Measurements from ENCODE around the gene NIN.

The NIN gene

GRCh38 chr14:50675597-50675996 lies 155.4 kb downstream of the NIN start:
- Mint-ChIP-seq H3K36me3 (no peaks in the 10 kb centered on the region), H3K4me3 (no peak overlapping the region), H3K27ac (no peak overlapping the region), H3K9me3 (ENCODE audit: low read depth) (no peaks in the 10 kb centered on the region), H3K4me1 (ENCODE audit: low read depth) (peaks cover 15% of the 10 kb centered on the region), H3K27me3 (no peaks in the 10 kb centered on the region)

GRCh38 chr14:50670866-50671256 lies 160.1 kb downstream of the NIN start:
- H3K36me3 Mint-ChIP-seq: no peaks in the 10 kb centered on the region
- H3K9me3 Mint-ChIP-seq (ENCODE audit: low read depth): no peaks in the 10 kb centered on the region
- H3K27me3 Mint-ChIP-seq: no peaks in the 10 kb centered on the region
- peaks cover 13% of the 10 kb centered on the region for H3K4me1 Mint-ChIP-seq (ENCODE audit: low read depth)
- no peak overlapping the region for H3K27ac Mint-ChIP-seq
- H3K4me3 Mint-ChIP-seq: no peak overlapping the region

- H3K27me3 Mint-ChIP-seq: no peaks in the 10 kb centered on the region
- H3K4me3 Mint-ChIP-seq: no peak overlapping the region
- H3K9me3 Mint-ChIP-seq (ENCODE audit: low read depth): no peaks in the 10 kb centered on the region
- no peaks in the 10 kb centered on the region for H3K36me3 Mint-ChIP-seq
- H3K4me1 Mint-ChIP-seq (ENCODE audit: low read depth): peaks cover 13% of the 10 kb centered on the region
- no peak overlapping the region for H3K27ac Mint-ChIP-seq
Measured at GRCh38 chr14:50670196-50670865, 160.6 kb downstream of the NIN start.
